NCI-H128 (cell line): ENCODE data around the gene ANKDD1B.
A peak's percentile ranks its signal among the peaks of the same experiment; 100 is the strongest.
"Not testable (repeated sequence)": the region's sequence is repeated elsewhere in the genome, so short reads cannot be mapped to it uniquely, and the experiment has no call there.

Experiments
- DNase-seq: peaks from one replicate; lab custom pipeline; 2025; ENCODE audit not compliant: unreplicated experiment; lab: John Stamatoyannopoulos, UW

ANKDD1B gene

GRCh38 chr5:75695472-75696351 lies 84.5 kb downstream of the ANKDD1B start:
- DNase-seq, result not testable (repeated sequence)

GRCh38 chr5:75701856-75702255 lies 90.6 kb downstream of the ANKDD1B start:
- no peak for DNase-seq

- DNase-seq, result no peak
These were observed 94.8 kb downstream of the ANKDD1B start for GRCh38 chr5:75706016-75706415.

- DNase-seq, result no peak
These were observed 95.5 kb downstream of the ANKDD1B start for GRCh38 chr5:75706775-75707174.

- no peak for DNase-seq
These were observed 96.8 kb downstream of the ANKDD1B start for GRCh38 chr5:75707911-75708509.

- DNase-seq, result no peak
These were observed 99.4 kb downstream of the ANKDD1B start for GRCh38 chr5:75710637-75711036.

GRCh38 chr5:75711151-75711550 lies 99.9 kb downstream of the ANKDD1B start:
- DNase-seq, result no peak

GRCh38 chr5:75712091-75712490 lies 100.8 kb downstream of the ANKDD1B start:
- no peak for DNase-seq

- DNase-seq, result no peak
These were observed 105.4 kb downstream of the ANKDD1B start for GRCh38 chr5:75716715-75717081.

- peak; percentile 89 for DNase-seq
These were observed 106.0 kb downstream of the ANKDD1B start, which contains the start of gene POC5 for GRCh38 chr5:75717082-75717922. TSS of gene POC5 (minus strand) at chr5:75717437. CDS start at chr5:75712937, 4,500 bp downstream.

GRCh38 chr5:75720882-75721281 lies 109.6 kb downstream of the ANKDD1B start:
- no peak for DNase-seq
